Upper lobe of left lung (tissue), 6 donors: ENCODE measurements around the gene FKRP. TPM values are rescaled to one million over a fixed set of nuclear protein-coding genes. Genes with fewer than 3 reads are reported as not detected.
A peak's percentile ranks its signal among the peaks of the same experiment; 100 is the strongest.

Experiments used
- ATAC-seq, 2 donors: fragments of 200-7000 bp; cut with Tn5 transposase; one replicate each; pipeline ENCODE4 v1.9.1; 2022; ENCODE audit warnings: mild to moderate bottlenecking in 2 of 2, moderate library complexity in 2 of 2; ENCODE audit not compliant: low FRiP score in 2 of 2
- DNase-seq, 2 donors: peaks; one replicate each; pipeline ENCODE4 v3.0.0-alpha.2; 2019 to 2020
- H3K27ac ChIP-seq, 4 donors: fragments of 200-600 bp; sonication (generic); one replicate each; pipeline ENCODE4 v1.5.1; 2016 to 2019
- H3K27me3 ChIP-seq, 4 donors: fragments of 200-600 bp; sonication (generic); one replicate each; pipeline ENCODE4 v1.5.1; 2017 to 2019
- H3K36me3 ChIP-seq, 4 donors: fragments of 200-600 bp; sonication (generic); one replicate each; pipeline ENCODE4 v1.5.1; 2016 to 2019
- H3K4me1 ChIP-seq, 4 donors: fragments of 200-600 bp; sonication (generic); one replicate each; pipeline ENCODE4 v1.5.1; 2018 to 2019
- H3K4me3 ChIP-seq, 4 donors: fragments of 200-600 bp; sonication (generic); one replicate each; pipeline ENCODE4 v1.5.1; 2017 to 2019; ENCODE audit warnings: mild to moderate bottlenecking in 2 of 4, moderate library complexity in 1 of 4
- H3K9me3 ChIP-seq, 4 donors: fragments of 200-600 bp; sonication (generic); one replicate each; pipeline ENCODE4 v1.5.1; 2018 to 2019
- CTCF ChIP-seq, 6 experiments: fragments of 450-650 bp in 4 of 6; fragments of 200-600 bp in 2 of 6; sonication (generic) in 2 of 6; IDR thresholded peaks; one replicate each; pipeline ENCODE4 v1.5.1; 2016 to 2019; ENCODE audit warnings: antibody characterized with exemption in 6 of 6
- EP300 ChIP-seq, 4 donors: sonication (generic); formaldehyde crosslinking; IDR thresholded peaks; one replicate each; pipeline ENCODE4 v1.5.1; 2017; ENCODE audit warnings: antibody characterized with exemption in 4 of 4, control low read depth in 2 of 4
- POLR2A ChIP-seq, 4 donors: fragments of 450-650 bp; IDR thresholded peaks; one replicate each; pipeline ENCODE4 v1.5.1; 2016 to 2017; ENCODE audit warnings: antibody characterized with exemption in 4 of 4, mild to moderate bottlenecking in 2 of 4
- POLR2AphosphoS5 ChIP-seq, 2 donors: sonication (generic); formaldehyde crosslinking; IDR thresholded peaks; one replicate each; pipeline ENCODE4 v1.5.1; 2017; ENCODE audit warnings: antibody characterized with exemption in 2 of 2
- WGBS, 2 donors: methylation state at CpG; one replicate each; pipeline ENCODE4 v1.1.5; 2017 to 2018; 5-methylcytosine and 5-hydroxymethylcytosine counted together
- total RNA-seq, 6 donors: library from RNA; depleted of rRNA in 4 of 6; stranded (reverse); fragments of >200 nt in 4 of 6; gene quantifications; one replicate each; pipeline versions ENCODE4 v1.1.0 to v1.2.1, GENCODE V29; 2016 to 2021
- donor health status: DM: no; HTN: no; CAD: no; lungs with moderate emphysema.
- donor health status: DM: no; HTN: yes; CAD: no; lungs with severe emphysema.

Gene FKRP
- total RNA-seq, 6 donors from 2014 or later, result 16.6 to 26.2 (median 19.3) TPM

GRCh38 chr19:46737761-46738171 is 8.1 kb upstream of the FKRP start:
- peaks cover 8 to 53% (median 38%) of the 10 kb centered on the region in 4 donors for H3K36me3 ChIP-seq
- H3K9me3 ChIP-seq, result no peaks in the 10 kb centered on the region
- no peak overlapping the region for H3K4me3 ChIP-seq
- peak in 1 of 2 donors; percentile 53 for DNase-seq
- no peak for TF ChIP-seq POLR2A (IDR thresholded peaks at IDR 0.05)
- peaks cover 17 to 66% (median 30%) of the 10 kb centered on the region in 4 donors for H3K4me1 ChIP-seq
- no peaks in the 10 kb centered on the region for H3K27me3 ChIP-seq
- peak overlapping the region; percentile 14 to 81 (median 67) for H3K27ac ChIP-seq
- ATAC-seq, result no peak
- 80 to 90% methylated on average over 19 of the region's 19 CpGs for WGBS, 2 donors

GRCh38 chr19:46739290-46739771 is 6.5 kb upstream of the FKRP start:
- 75 to 82% methylated on average over 2 to 13 of the region's 14 CpGs for WGBS, 2 donors
- H3K4me3 ChIP-seq, result no peak overlapping the region

GRCh38 chr19:46741447-46741846 is 4.4 kb upstream of the FKRP start:
- Histone ChIP-seq H3K36me3 (peaks cover 0 to 24% (median 12%) of the 10 kb centered on the region in 4 donors), H3K4me1 (peaks cover 35 to 75% (median 43%) of the 10 kb centered on the region in 4 donors), H3K27me3 (no peaks in the 10 kb centered on the region), H3K9me3 (no peaks in the 10 kb centered on the region), H3K27ac (no peak overlapping the region), H3K4me3 (no peak overlapping the region)
- ATAC-seq (no peak), DNase-seq (no peak)
- no peak for TF ChIP-seq POLR2A (IDR thresholded peaks at IDR 0.05)
- TF ChIP-seq CTCF (IDR thresholded peaks at IDR 0.05), result no peak
- no peak for TF ChIP-seq EP300 (IDR thresholded peaks at IDR 0.05)
- TF ChIP-seq POLR2AphosphoS5 (IDR thresholded peaks at IDR 0.05), result no peak
- 88 to 92% methylated on average over 13 to 17 of the region's 17 CpGs for WGBS, 2 donors

More at GRCh38 chr19:46739290-46739771, 6.5 kb upstream of the FKRP start:
- TF ChIP-seq POLR2A (IDR thresholded peaks at IDR 0.05) (no peak), POLR2AphosphoS5 (IDR thresholded peaks at IDR 0.05) (peak; percentile 43 to 81), EP300 (IDR thresholded peaks at IDR 0.05) (peak in 1 of 4 donors; percentile 48)
- Histone ChIP-seq H3K9me3 (no peaks in the 10 kb centered on the region), H3K4me1 (peaks cover 24 to 77% (median 41%) of the 10 kb centered on the region in 4 donors), H3K36me3 (peaks cover 0 to 39% (median 24%) of the 10 kb centered on the region in 4 donors), H3K27me3 (no peaks in the 10 kb centered on the region), H3K27ac (peak overlapping the region; percentile 23 to 81 (median 72))
- DNase-seq (no peak), ATAC-seq (peak; percentile 71 to 72)

- Histone ChIP-seq H3K9me3 (no peaks in the 10 kb centered on the region), H3K27me3 (no peaks in the 10 kb centered on the region), H3K36me3 (peaks cover 0 to 13% (median under 1%) of the 10 kb centered on the region in 4 donors), H3K4me3 (no peak overlapping the region), H3K4me1 (peaks cover 29 to 70% (median 36%) of the 10 kb centered on the region in 4 donors), H3K27ac (no peak overlapping the region)
- no peak for TF ChIP-seq POLR2AphosphoS5 (IDR thresholded peaks at IDR 0.05)
- TF ChIP-seq CTCF (IDR thresholded peaks at IDR 0.05), result no peak
- TF ChIP-seq EP300 (IDR thresholded peaks at IDR 0.05), result no peak
- no peak for TF ChIP-seq POLR2A (IDR thresholded peaks at IDR 0.05)
- ATAC-seq, result no peak
- WGBS, 2 donors, result 51 to 58% methylated on average over 4 of the region's 4 CpGs
- no peak for DNase-seq
Observed at GRCh38 chr19:46742926-46743480, 2.9 kb upstream of the FKRP start.

- DNase-seq, result no peak
- 77 to 78% methylated on average over 12 of the region's 12 CpGs for WGBS, 2 donors
- H3K4me3 ChIP-seq, result peak overlapping the region in 2 of 4 donors; percentile 93 to 100
- ATAC-seq, result no peak
- H3K36me3 ChIP-seq, result peaks cover 0 to 5% (median 2%) of the 10 kb centered on the region in 4 donors
- no peaks in the 10 kb centered on the region for H3K9me3 ChIP-seq
- no peak for TF ChIP-seq EP300 (IDR thresholded peaks at IDR 0.05)
- TF ChIP-seq POLR2AphosphoS5 (IDR thresholded peaks at IDR 0.05), result no peak
- TF ChIP-seq CTCF (IDR thresholded peaks at IDR 0.05), result no peak
- TF ChIP-seq POLR2A (IDR thresholded peaks at IDR 0.05), result no peak
- peak overlapping the region in 1 of 4 donors; percentile 27 for H3K27ac ChIP-seq
- no peaks in the 10 kb centered on the region for H3K27me3 ChIP-seq
- peaks cover 29 to 60% (median 32%) of the 10 kb centered on the region in 4 donors for H3K4me1 ChIP-seq
Observed at GRCh38 chr19:46744005-46744691, 1.7 kb upstream of the FKRP start.
